ENCODE data around the gene CHODL. TPM values are rescaled to one million over a fixed set of nuclear protein-coding genes. Genes with fewer than 3 reads are reported as not detected.

Gene CHODL
- total RNA-seq, 1 donor from 2014 or later: 5.7 TPM

DNA sequence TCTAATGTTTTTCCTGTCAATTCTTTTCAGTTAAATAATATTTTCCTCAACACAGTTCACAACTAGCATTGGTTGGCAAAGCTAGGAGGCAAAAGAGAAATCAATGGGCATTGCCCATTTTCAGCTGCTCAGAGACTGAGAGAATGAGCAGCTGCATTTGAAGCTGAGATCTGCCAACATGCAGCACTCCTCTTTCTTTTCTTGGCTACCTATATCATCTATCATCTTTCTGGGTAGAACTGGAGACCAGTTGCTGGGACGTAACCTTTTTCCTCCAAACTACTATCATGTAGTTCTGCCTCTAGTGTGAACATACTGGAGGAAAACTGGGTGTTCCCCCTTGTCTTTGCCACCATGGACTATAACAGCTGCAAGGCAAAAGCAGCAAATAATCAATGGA lies 22.9 kb downstream of the CHODL start:
- Mint-ChIP-seq H3K4me3 (no peak overlapping the region), H3K27me3 (no peaks in the 10 kb centered on the region), H3K27ac (no peak overlapping the region), H3K9me3 (peaks cover 3% of the 10 kb centered on the region), H3K4me1 (ENCODE audit: unreplicated experiment) (no peaks in the 10 kb centered on the region), H3K36me3 (no peaks in the 10 kb centered on the region)
- DNase-seq (ENCODE audit: extremely low spot score, unreplicated experiment): no peak
- TF ChIP-seq, protein P1, sequence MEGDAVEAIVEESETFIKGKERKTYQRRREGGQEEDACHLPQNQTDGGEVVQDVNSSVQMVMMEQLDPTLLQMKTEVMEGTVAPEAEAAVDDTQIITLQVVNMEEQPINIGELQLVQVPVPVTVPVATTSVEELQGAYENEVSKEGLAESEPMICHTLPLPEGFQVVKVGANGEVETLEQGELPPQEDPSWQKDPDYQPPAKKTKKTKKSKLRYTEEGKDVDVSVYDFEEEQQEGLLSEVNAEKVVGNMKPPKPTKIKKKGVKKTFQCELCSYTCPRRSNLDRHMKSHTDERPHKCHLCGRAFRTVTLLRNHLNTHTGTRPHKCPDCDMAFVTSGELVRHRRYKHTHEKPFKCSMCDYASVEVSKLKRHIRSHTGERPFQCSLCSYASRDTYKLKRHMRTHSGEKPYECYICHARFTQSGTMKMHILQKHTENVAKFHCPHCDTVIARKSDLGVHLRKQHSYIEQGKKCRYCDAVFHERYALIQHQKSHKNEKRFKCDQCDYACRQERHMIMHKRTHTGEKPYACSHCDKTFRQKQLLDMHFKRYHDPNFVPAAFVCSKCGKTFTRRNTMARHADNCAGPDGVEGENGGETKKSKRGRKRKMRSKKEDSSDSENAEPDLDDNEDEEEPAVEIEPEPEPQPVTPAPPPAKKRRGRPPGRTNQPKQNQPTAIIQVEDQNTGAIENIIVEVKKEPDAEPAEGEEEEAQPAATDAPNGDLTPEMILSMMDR (conservative IDR thresholded peaks at IDR 0.05): no peak

DNA sequence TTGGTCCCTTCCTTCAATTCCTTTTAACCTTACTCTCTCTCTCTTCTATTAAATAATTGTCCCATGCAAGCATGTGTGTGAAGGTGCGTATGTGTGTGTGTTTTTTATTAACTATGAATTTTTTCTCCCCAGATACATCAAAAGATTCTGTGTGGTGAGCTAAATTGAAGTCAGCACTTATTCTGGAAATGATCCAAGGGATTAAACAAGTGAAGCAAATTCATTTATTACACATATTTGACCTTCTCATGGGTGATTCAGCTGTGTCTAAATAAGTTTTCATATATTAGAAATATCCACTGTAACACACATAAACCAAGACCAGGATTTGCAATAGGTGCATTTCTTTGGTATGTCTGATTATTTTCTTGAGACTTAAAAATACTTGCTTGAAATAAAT lies 24.3 kb downstream of the CHODL start:
- DNase-seq (ENCODE audit: extremely low spot score, unreplicated experiment): no peak
- Mint-ChIP-seq H3K4me1 (ENCODE audit: unreplicated experiment) (no peaks in the 10 kb centered on the region), H3K27me3 (no peaks in the 10 kb centered on the region), H3K36me3 (no peaks in the 10 kb centered on the region), H3K4me3 (no peak overlapping the region), H3K27ac (no peak overlapping the region), H3K9me3 (peaks cover 3% of the 10 kb centered on the region)
- TF ChIP-seq, protein P1 (conservative IDR thresholded peaks at IDR 0.05): no peak

DNA sequence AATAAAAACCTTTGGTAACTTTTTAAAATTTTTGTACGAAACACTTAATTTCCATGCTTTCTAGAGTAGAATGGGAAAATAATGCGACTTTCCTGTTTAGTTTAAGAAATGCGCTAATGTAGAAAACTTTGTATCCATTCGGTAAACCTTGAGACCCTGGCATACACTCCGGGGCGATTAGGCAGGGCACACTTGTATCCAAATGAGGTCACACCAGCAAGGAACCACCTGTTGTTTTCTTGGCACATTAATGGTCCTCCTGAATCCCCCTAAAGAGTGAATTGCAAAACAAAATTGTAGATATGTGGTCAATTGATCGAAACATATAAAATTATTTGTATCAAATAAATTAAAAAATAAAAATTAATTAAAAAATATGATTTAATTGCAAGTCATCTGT lies 25.2 kb downstream of the CHODL start:
- H3K4me1 Mint-ChIP-seq (ENCODE audit: unreplicated experiment): no peaks in the 10 kb centered on the region
- no peak for DNase-seq (ENCODE audit: extremely low spot score, unreplicated experiment)
- H3K36me3 Mint-ChIP-seq: no peaks in the 10 kb centered on the region
- no peak overlapping the region for H3K4me3 Mint-ChIP-seq
- H3K27ac Mint-ChIP-seq: no peak overlapping the region
- no peaks in the 10 kb centered on the region for H3K27me3 Mint-ChIP-seq
- TF ChIP-seq, protein P1 (conservative IDR thresholded peaks at IDR 0.05): no peak
- H3K9me3 Mint-ChIP-seq: peaks cover 3% of the 10 kb centered on the region

DNA sequence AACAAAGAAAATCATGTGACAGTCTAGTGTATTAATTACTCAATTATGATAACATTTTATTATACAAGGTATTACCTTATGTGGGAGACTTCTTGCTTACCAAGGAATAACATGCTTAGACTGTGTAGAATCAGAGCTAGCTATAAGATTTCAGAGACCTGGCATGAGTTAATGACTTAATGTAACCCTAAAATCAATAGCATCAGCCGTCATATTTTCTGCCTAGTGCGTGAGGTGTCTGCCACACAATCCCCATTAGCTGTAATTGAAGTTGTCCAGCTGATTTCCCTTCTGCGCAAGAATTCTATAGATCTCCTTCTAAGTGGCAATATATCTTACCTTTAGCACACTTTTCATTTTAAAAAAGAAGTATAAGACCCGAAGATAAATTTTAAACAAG lies 28.8 kb downstream of the CHODL start:
- Mint-ChIP-seq H3K36me3 (no peaks in the 10 kb centered on the region), H3K27me3 (no peaks in the 10 kb centered on the region), H3K4me3 (no peak overlapping the region), H3K9me3 (no peaks in the 10 kb centered on the region), H3K27ac (no peak overlapping the region), H3K4me1 (ENCODE audit: unreplicated experiment) (no peaks in the 10 kb centered on the region)
- TF ChIP-seq, protein P1 (conservative IDR thresholded peaks at IDR 0.05): no peak
- DNase-seq (ENCODE audit: extremely low spot score, unreplicated experiment): no peak

DNA sequence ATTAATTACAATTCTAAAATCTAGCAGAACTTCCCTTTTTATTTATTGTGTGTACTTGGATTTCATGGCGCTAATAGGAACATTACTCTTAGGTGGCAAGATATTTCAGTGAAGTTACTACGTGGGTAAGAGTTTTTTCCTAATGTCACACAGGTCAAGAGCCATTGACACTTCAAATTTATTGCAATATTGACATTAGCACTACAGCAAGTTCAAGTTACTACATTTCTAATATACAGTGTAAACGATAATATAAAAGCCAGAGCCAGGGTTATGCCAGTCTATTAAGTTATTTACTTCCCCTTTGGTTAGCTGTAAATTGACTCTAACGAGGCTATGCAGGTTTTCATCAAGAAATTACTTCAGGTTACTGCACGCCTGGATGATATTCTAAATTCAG lies 29.7 kb downstream of the CHODL start:
- no peak for DNase-seq (ENCODE audit: extremely low spot score, unreplicated experiment)
- H3K36me3 Mint-ChIP-seq: no peaks in the 10 kb centered on the region
- H3K27ac Mint-ChIP-seq: no peak overlapping the region
- no peaks in the 10 kb centered on the region for H3K4me1 Mint-ChIP-seq (ENCODE audit: unreplicated experiment)
- H3K27me3 Mint-ChIP-seq: no peaks in the 10 kb centered on the region
- no peak overlapping the region for H3K4me3 Mint-ChIP-seq
- TF ChIP-seq, protein P1 (conservative IDR thresholded peaks at IDR 0.05): no peak
- no peaks in the 10 kb centered on the region for H3K9me3 Mint-ChIP-seq

DNA sequence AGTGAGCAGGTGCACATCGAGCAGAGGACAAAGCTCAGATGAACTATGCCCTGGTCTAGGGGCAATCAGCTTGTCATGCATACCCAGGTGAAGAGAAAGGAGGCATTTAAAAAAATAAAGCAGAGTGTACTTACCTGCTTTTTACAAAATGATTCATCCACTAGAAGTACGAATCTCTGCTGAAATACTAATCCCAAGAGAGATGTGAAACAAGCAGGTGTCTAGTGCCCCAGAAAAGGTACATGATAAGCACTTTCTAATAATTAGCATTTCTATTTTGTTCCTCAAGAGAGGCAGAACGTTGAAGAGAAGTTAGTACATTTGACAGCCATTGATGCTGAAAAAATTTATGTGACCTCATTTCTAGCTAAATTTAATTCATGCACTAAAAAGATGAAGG lies 31.1 kb downstream of the CHODL start:
- Mint-ChIP-seq H3K27ac (no peak overlapping the region), H3K9me3 (no peaks in the 10 kb centered on the region), H3K4me1 (ENCODE audit: unreplicated experiment) (no peaks in the 10 kb centered on the region), H3K4me3 (no peak overlapping the region), H3K27me3 (no peaks in the 10 kb centered on the region), H3K36me3 (no peaks in the 10 kb centered on the region)
- no peak for DNase-seq (ENCODE audit: extremely low spot score, unreplicated experiment)
- TF ChIP-seq, protein P1 (conservative IDR thresholded peaks at IDR 0.05): no peak

Measured in type B pancreatic cell (in vitro differentiated cells).